Umbilical cord (tissue), 2 donors: ENCODE results near the gene TROAP. TPM values are rescaled to one million over a fixed set of nuclear protein-coding genes. Genes with fewer than 3 reads are reported as not detected.
"Not testable (repeated sequence)": the region's sequence is repeated elsewhere in the genome, so short reads cannot be mapped to it uniquely, and the experiment has no call there.

Experiments
- DNase-seq: peaks from one replicate; pipeline ENCODE4 v3.0.0-alpha.2; 2015; ENCODE audit warnings: low spot score
- total RNA-seq: library from RNA; depleted of rRNA; stranded (reverse); fragments of >200 nt; gene quantifications from one replicate; pipeline ENCODE4 v1.2.3, GENCODE V29; 2014; ENCODE audit warnings: low replicate concordance; ENCODE audit not compliant: insufficient read depth

Gene TROAP
- total RNA-seq, 1 donor from 2014 or later: 6.3 TPM

DNA sequence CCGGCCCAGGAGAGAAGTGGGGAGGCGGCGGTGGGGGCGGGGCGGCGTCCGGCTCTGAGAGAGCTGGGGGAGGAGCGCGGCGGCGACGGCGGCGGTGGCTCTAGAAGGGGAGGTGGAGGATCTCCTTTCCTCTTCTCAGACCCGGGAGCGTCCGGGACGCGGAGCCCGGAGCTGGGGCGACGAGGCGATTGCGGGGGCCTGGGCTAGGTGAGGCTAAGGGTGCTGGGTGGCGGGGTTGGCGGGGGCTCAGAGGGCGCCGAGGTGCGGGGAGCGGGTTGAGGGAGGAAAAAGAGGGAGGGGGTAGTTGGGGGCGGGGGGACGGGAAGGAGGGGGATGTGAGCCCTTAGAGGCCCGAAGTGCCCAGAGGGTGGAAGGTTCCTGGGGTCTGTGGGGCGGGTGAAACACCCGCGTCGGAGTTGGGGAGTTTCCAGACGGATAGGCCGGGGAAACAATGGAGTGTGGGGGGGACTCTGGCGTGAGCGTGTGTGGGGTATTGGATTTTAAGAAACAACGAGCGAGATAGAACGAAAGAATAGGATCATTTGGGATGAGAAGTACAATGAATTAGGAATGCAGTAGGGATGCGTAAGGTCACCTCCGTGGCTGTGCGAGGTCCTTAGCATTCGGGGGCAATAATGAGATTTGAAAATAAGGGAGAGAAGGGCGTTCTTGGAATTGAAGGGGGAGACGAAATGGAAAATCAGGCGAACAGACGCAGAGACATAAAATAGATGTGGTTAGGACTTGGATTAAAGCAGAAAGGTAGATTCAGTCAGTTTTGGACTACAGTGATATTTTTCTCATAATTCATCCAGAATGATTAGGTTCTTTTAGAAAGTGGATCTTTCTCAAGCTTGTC is 44.6 kb downstream of the TROAP start, which contains the start of gene SPATS2:
Gene SPATS2 (plus strand): TSS at position 82 of the 859 bp plus-strand sequence. CDS start 93,551 bp downstream, outside the sequence.
- no peak for DNase-seq

GRCh38 chr12:49368240-49368600 is 45.2 kb downstream of the TROAP start:
- DNase-seq: no peak

GRCh38 chr12:49369411-49370145 is 46.5 kb downstream of the TROAP start:
- no peak for DNase-seq

DNA sequence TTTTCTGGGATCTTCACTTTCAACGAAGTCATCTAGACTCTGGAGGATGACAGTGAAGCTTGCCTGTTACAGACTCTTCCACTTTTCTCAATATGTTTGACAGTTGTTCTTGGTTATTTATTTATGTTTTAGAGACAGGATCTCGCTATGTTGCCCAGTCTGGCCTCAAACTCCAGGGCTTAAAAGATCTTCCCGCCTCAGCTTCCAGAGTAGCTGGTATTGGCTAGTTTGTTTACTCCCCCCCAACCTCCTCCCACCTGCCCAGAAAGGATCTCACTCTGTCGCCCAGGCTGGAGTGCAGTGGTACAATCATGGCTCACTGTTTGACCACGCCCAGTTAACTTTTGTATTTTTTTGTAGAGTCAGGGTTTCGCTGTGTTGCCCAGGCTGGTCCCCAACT is 47.5 kb downstream of the TROAP start:
- no peak for DNase-seq

DNA sequence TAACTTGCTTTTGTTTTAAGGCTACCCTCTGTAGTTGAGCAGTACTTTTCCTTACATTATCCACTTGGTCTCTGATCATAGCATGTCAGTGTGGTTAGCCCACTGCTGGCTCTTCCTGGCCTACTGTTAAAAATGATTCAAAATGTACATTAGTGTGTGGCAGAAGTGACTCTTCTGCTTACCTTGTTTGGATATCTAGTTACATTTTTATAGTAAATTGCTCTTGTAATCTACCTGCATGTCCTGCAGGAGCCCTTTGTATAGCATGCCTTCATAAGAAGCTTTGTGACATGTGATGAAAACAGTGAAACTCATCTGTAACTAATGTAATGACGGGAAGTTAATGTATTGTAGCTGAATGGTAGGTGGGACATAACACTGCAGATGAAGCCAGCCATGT is 52.4 kb downstream of the TROAP start:
- no peak for DNase-seq

GRCh38 chr12:49377386-49377785 is 54.3 kb downstream of the TROAP start:
- DNase-seq: no peak

GRCh38 chr12:49380184-49380583 is 57.1 kb downstream of the TROAP start:
- DNase-seq: not testable (repeated sequence)

Other genes starting within 250 kb of the TROAP start
- 2.9 TPM for gene DHH, start 228.5 kb upstream of the TROAP start, total RNA-seq
- gene LMBR1L, start 212.4 kb upstream of the TROAP start, total RNA-seq: 64.8 TPM
- 560 TPM for gene TUBA1B, start 191.9 kb upstream of the TROAP start, total RNA-seq
- 562 TPM for gene TUBA1A, start 134.2 kb upstream of the TROAP start, total RNA-seq
- gene TUBA1C, start 58.2 kb upstream of the TROAP start, total RNA-seq: 64.3 TPM
- 0.72 TPM for gene PRPH, start 28.1 kb upstream of the TROAP start, total RNA-seq
- gene C1QL4, start 13.9 kb downstream of the TROAP start, total RNA-seq: 1.4 TPM
- gene DNAJC22, start 23.6 kb downstream of the TROAP start, total RNA-seq: 5.1 TPM
- 12.3 TPM for gene SPATS2, start 44.2 kb downstream of the TROAP start, total RNA-seq
- 0.24 TPM for gene KCNH3, start 215.8 kb downstream of the TROAP start, total RNA-seq
- 36.8 TPM for gene MCRS1, start 244.9 kb downstream of the TROAP start, total RNA-seq